Caco-2 (cell line): ENCODE results near the gene WWC2. TPM values are rescaled to one million over a fixed set of nuclear protein-coding genes. Genes with fewer than 3 reads are reported as not detected.

Experiments
- BruUV-seq: library from RNA; stranded (reverse); fragments of 400-500 nt; replicated peaks from 2 replicates; lab custom pipeline; 2021; lab: Mats Ljungman, UMichigan
- CTCF ChIA-PET: fragments of 300-600 bp; sonication (Branson Sonifier 250); formaldehyde crosslinking; loops from one replicate; lab custom pipeline; 2022; ENCODE audit warnings: antibody characterized with exemption; lab: Charles Lee
- POLR2A ChIA-PET: fragments of 300-600 bp; sonication (Branson Sonifier 250); formaldehyde crosslinking; loops from one replicate; lab custom pipeline; 2022; ENCODE audit warnings: antibody characterized with exemption; lab: Charles Lee
- DNase-seq, 2 experiments: peaks; one replicate each; pipeline versions ENCODE4 v3.0.0 to v3.0.0-alpha.2; 2020 to 2022
- H3K27me3 ChIP-seq: replicated peaks from 2 replicates; pipeline ENCODE4 v1.6.0; 2011; ENCODE audit warnings: low read length; ENCODE audit not compliant: control insufficient read depth, insufficient read depth
- H3K36me3 ChIP-seq: 2 replicates; pipeline ENCODE4 v1.5.1; 2011; ENCODE audit warnings: low read length; ENCODE audit not compliant: control insufficient read depth, insufficient read depth
- H3K4me1 ChIP-seq: fragments of 250-450 bp; sonication (Bioruptor Pico); 2 replicates; pipeline ENCODE4 v1.5.1; 2020; ENCODE audit warnings: mild to moderate bottlenecking
- H3K4me3 ChIP-seq: 2 replicates; pipeline ENCODE4 v1.5.1; 2011; ENCODE audit warnings: low read depth, mild to moderate bottlenecking, control low read depth, low read length
- H3K9me3 ChIP-seq: fragments of 250-450 bp; sonication (Bioruptor Pico); 2 replicates; pipeline ENCODE4 v1.5.1; 2020; ENCODE audit warnings: mild to moderate bottlenecking, moderate library complexity
- H3K27ac Mint-ChIP-seq: one replicate; pipeline ENCODE4 v1.8.0; 2022; ENCODE audit warnings: mixed read lengths; ENCODE audit not compliant: unreplicated experiment
- H3K27me3 Mint-ChIP-seq: one replicate; pipeline ENCODE4 v1.8.0; 2022; ENCODE audit warnings: mixed read lengths; ENCODE audit not compliant: insufficient read depth, unreplicated experiment
- H3K36me3 Mint-ChIP-seq: one replicate; pipeline ENCODE4 v1.8.0; 2022; ENCODE audit warnings: mild to moderate bottlenecking, mixed read lengths; ENCODE audit not compliant: insufficient read depth, unreplicated experiment
- H3K4me1 Mint-ChIP-seq: one replicate; pipeline ENCODE4 v1.8.0; 2022; ENCODE audit warnings: low read depth, mixed read lengths; ENCODE audit not compliant: unreplicated experiment
- H3K4me3 Mint-ChIP-seq: one replicate; pipeline ENCODE4 v1.8.0; 2022; ENCODE audit warnings: mild to moderate bottlenecking, moderate library complexity, mixed read lengths; ENCODE audit not compliant: unreplicated experiment
- H3K9me3 Mint-ChIP-seq: one replicate; pipeline ENCODE4 v1.8.0; 2022; ENCODE audit warnings: mixed read lengths; ENCODE audit not compliant: unreplicated experiment
- intact Hi-C: fragments of 100-400 bp; cut with micrococcal nuclease; formaldehyde crosslinking; loops from one replicate; pipeline ENCODE4 v1.10.0; 2022; ENCODE audit not compliant: unreplicated experiment
- total RNA-seq: library from RNA; stranded (reverse); gene quantifications from 2 replicates; pipeline ENCODE4 v1.2.3, GENCODE V29; 2022
- TF ChIP-seq, protein P1 (sequence below), 2 experiments: fragments of 200-600 bp in 1 of 2; IDR thresholded peaks; 1 replicate in 1 of 2; 2 replicates in 1 of 2; pipeline versions ENCODE4 v1.5.1 to v1.8.0; 2011 to 2022; ENCODE audit warnings: antibody characterized with exemption in 1 of 2, control low read depth in 1 of 2, inconsistent platforms in 1 of 2, low read depth in 1 of 2, low read length in 1 of 2, mild to moderate bottlenecking in 1 of 2, moderate library complexity in 1 of 2; ENCODE audit not compliant: insufficient read depth in 1 of 2, severe bottlenecking in 1 of 2, unreplicated experiment in 1 of 2

WWC2 gene
- total RNA-seq, 1 experiment from 2014 or later: 126 TPM

DNA sequence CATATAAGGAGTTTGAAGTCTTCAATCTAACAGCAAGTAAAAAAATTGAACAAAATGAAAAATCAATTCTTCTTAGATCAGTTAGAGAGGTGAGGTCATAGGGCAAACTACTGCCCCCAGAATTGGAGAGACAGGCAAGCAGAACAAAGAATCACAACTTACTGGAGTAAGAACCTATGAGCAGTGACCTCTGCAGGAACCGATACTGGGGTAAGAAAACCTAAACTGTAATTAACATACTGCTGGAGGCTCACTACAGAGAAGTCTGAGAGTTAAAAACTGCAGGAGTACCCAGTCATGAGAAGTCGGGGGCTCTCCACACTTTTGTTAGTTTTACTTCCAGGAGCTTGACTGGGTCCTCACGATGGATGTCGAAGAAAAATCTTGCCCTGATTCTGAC is 205.0 kb downstream of the WWC2 start:
- Mint-ChIP-seq H3K4me1 (no peaks in the 10 kb centered on the region), H3K9me3 (no peaks in the 10 kb centered on the region), H3K27me3 (no peaks in the 10 kb centered on the region), H3K4me3 (no peak overlapping the region), H3K27ac (no peak overlapping the region), H3K36me3 (peaks cover 74% of the 10 kb centered on the region)
- Histone ChIP-seq H3K9me3 (no peaks in the 10 kb centered on the region), H3K4me1 (no peaks in the 10 kb centered on the region), H3K36me3 (no peaks in the 10 kb centered on the region; the same call in none of the 2 replicates), H3K4me3 (no peak overlapping the region), H3K27me3 (no peaks in the 10 kb centered on the region)
- intact Hi-C loops: no loop called here
- TF ChIP-seq, protein P1, sequence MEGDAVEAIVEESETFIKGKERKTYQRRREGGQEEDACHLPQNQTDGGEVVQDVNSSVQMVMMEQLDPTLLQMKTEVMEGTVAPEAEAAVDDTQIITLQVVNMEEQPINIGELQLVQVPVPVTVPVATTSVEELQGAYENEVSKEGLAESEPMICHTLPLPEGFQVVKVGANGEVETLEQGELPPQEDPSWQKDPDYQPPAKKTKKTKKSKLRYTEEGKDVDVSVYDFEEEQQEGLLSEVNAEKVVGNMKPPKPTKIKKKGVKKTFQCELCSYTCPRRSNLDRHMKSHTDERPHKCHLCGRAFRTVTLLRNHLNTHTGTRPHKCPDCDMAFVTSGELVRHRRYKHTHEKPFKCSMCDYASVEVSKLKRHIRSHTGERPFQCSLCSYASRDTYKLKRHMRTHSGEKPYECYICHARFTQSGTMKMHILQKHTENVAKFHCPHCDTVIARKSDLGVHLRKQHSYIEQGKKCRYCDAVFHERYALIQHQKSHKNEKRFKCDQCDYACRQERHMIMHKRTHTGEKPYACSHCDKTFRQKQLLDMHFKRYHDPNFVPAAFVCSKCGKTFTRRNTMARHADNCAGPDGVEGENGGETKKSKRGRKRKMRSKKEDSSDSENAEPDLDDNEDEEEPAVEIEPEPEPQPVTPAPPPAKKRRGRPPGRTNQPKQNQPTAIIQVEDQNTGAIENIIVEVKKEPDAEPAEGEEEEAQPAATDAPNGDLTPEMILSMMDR (IDR thresholded peaks at IDR 0.05; ENCODE audit: insufficient read depth in 1 of 2, low read depth in 1 of 2, low read length in 1 of 2, severe bottlenecking in 1 of 2, unreplicated experiment in 1 of 2): no peak
- POLR2A ChIA-PET: no interaction called here
- no peak for DNase-seq
- CTCF ChIA-PET: no interaction called here
- BruUV-seq: no TSS peak

DNA sequence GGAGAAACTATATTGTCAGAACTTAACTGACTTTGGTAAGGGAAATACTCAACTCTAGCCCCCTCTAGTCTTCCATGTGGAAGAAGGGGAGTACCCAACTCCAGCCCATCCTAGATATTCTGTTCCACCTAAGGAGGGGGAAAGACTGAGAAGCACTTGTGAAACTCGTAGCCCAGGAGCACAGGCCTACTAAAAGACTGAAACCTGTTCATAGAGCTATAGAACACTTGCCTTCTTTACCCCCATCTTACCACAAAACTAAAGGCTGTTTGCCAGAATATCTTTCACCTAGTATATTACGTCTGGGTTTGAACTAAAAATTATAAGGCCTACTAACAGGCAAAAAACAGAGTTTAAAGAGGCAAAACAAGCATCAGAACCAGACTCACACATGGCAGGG is 205.5 kb downstream of the WWC2 start:
- Histone ChIP-seq H3K27me3 (no peaks in the 10 kb centered on the region), H3K9me3 (no peaks in the 10 kb centered on the region), H3K4me1 (no peaks in the 10 kb centered on the region), H3K4me3 (no peak overlapping the region), H3K36me3 (no peaks in the 10 kb centered on the region; the same call in none of the 2 replicates)
- CTCF ChIA-PET: no interaction called here
- TF ChIP-seq, protein P1 (IDR thresholded peaks at IDR 0.05; ENCODE audit: insufficient read depth in 1 of 2, low read depth in 1 of 2, low read length in 1 of 2, severe bottlenecking in 1 of 2, unreplicated experiment in 1 of 2): no peak
- POLR2A ChIA-PET: no interaction called here
- Mint-ChIP-seq H3K4me1 (peaks cover under 1% of the 10 kb centered on the region), H3K4me3 (no peak overlapping the region), H3K27me3 (no peaks in the 10 kb centered on the region), H3K27ac (no peak overlapping the region), H3K9me3 (no peaks in the 10 kb centered on the region), H3K36me3 (peaks cover 74% of the 10 kb centered on the region)
- no peak for DNase-seq
- BruUV-seq: no TSS peak
- intact Hi-C loops: no loop called here

DNA sequence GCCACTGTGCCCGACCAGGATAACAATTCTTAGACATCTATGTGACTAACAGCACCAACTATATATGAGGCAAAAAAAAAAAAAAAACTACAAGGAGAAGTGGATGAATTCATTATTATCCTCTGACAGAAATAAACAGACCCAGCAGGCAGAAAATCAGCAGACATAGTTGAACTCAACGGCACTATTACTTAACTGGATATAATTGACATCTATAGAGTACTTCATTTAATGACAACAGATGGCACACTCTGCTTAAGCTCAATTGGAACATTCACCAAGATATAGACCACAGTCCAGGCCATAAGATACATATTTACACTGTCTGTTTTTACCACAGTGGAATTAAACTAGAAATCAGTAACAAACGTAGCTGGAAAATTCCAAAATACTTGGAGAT is 207.8 kb downstream of the WWC2 start:
- Mint-ChIP-seq H3K27me3 (no peaks in the 10 kb centered on the region), H3K4me3 (no peak overlapping the region), H3K36me3 (peaks cover 80% of the 10 kb centered on the region), H3K4me1 (peaks cover 7% of the 10 kb centered on the region), H3K9me3 (no peaks in the 10 kb centered on the region), H3K27ac (no peak overlapping the region)
- ChIA-PET POLR2A (no interaction called here), CTCF (no interaction called here)
- Histone ChIP-seq H3K9me3 (no peaks in the 10 kb centered on the region), H3K4me1 (no peaks in the 10 kb centered on the region), H3K36me3 (no peaks in the 10 kb centered on the region; the same call in 1 of the 2 replicates), H3K4me3 (no peak overlapping the region), H3K27me3 (no peaks in the 10 kb centered on the region)
- no TSS peak for BruUV-seq
- TF ChIP-seq, protein P1 (IDR thresholded peaks at IDR 0.05; ENCODE audit: insufficient read depth in 1 of 2, low read depth in 1 of 2, low read length in 1 of 2, severe bottlenecking in 1 of 2, unreplicated experiment in 1 of 2): no peak
- no peak for DNase-seq
- intact Hi-C loops: no loop called here
